ENCODE results near the gene NPS.

Gene NPS, protein sequence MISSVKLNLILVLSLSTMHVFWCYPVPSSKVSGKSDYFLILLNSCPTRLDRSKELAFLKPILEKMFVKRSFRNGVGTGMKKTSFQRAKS

DNA sequence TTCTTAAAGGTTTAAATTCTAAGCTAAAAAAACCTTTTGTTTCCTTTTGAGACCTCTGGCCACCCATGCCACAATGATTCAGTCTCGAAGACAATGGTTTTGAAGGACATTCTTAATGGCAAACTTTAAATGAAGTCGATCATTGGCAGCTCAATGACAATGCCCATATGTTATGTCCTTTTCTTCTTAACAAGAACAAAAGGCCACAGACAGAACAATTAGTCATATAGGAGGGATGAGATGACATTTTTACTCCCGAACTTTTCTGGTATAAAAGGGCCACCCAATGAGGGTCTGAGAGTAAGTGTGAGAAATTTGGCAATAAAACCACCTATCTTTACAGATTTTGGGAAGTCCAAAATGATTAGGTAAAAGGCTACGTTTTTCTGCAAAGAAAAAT, at the start of gene NPS:
Gene NPS, plus strand, starts transcription at position 301 of the 400 bp plus-strand sequence. Its CDS starts 60 bp downstream, at position 361.
- no peak for DNase-seq (ENCODE audit: low spot score)

DNA sequence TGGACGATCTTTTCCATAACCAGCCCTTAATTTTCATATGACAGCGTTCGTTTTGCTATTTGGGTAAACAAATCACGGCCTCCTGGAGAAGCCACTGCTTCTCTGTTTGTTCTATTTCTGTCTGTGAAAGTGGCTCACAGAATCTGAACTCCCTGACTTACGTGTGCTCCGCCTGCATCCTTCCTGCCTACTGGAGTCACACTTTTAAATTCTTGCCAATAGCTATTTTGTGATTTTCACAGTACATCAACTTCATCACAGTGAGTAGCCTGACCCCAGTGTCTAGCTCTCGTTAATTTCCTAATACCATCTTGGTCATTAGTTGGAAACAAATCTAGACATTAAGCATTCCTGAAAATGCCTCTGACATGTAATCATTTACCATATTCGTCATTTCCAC, 49.0 kb upstream of the NPS start:
- DNase-seq (ENCODE audit: low spot score), result no peak

DNA sequence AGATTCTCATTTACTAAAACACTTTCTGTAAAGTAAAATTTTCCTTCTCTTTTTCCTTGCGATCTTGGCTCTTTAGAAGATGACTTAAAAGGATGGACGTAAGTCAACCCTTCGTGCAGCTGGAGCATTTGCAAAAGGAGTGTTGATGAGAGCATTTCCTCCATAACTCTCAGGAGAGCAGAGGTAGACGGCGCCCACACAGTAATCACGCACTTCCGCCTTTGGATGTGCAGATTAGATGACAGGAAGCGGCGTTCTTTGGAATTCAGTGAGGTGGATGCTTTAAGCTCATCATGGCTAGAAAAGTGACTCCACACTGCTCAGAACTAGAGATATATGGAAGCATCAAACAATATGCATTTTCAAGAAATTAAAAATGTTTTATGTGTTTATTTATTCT, 43.0 kb upstream of the NPS start:
- no peak for DNase-seq (ENCODE audit: low spot score)

DNA sequence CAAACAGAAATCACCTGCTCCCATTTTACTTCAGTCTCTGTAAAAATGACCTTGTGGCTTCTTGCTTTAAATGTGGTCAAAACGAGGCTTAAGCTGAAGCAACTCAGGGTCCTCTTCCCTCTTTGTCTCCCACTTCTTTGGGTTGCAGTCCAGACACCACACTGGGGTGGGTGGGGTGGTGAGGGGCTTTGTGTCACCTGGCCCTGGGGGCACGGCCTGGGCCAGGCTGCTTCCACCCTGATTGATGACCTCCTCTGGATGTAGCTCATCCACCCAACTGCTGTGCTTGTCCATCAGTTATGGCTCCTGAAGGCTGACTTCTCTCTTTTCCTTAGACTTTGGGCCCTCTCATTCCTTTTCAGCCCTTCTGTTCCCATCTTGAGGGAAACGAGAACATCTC, 26.8 kb upstream of the NPS start:
- DNase-seq (ENCODE audit: low spot score), result no peak

DNA sequence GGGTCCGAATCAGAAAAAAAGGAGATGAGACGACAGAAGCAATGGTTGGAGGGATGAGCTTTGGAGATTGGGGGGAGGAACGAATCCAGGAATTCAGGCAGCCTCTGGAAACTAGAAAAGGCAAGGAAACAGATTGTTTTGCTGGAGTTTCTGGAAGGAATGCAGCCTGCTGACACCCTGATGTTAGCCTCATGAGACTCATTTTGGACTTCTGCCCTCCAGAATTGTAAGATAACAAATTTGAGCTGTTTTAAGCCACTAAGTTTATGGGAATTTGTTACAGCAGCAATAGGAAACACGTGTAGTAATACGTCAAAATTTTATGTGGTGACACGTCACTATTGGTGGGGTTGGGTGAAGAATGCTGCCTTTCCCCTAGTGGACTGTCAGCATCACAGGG, 25.6 kb upstream of the NPS start:
- no peak for DNase-seq (ENCODE audit: low spot score)

DNA sequence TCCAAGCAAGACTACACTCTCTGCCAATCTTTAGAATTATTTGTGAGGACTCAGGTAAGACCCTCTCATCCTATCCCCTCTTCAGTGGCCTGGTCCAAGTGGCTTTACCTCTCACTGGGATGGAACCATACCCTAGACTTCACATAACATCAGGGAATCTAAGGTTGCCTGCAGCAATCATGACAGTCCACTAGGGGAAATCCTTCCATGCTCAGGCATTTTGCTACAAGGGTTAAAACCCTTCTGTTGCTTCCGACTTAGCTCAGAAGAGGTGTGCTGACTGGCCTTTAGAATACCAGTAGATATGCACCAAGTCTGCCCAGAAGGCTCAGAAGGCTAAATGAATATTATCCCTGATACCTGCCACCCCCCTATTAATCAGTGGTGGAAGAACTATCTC, 24.9 kb upstream of the NPS start:
- peak; percentile 8 for DNase-seq (ENCODE audit: low spot score)

DNA sequence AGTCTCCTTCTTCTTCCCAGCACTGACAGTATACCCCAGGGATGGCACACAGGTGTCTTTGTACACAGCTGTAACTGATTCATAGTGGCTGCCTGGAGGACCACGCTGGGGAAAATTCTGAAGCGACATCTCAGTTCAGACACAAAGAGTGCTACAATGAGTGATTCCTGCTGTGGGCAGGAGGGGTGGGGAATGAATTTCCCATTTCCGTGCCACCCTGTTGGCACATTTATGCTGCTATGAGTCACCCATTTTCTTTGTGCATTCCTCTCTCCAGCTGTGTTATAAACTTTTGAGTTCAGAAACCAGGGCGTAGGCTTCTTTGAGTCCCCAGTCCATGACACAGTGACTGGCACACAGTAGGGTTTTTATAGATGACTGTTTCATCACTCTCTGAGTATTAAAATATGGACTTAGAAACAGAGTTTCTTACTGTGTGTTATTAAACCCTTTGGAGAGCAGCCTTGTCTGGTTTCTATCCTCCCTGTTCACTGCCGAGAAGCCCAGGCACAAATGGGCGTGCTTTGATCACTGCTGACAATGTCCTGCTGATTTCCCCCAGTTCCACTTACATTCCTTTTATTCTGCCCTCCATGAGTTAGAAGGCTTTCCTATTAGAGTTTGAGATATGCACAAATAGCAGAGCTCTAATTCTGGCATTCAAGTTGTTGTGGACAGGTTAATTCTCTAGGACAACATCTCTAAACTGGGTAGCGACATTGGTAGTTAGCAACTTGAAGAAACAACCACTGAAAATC, 24.0 kb upstream of the NPS start:
- no peak for DNase-seq (ENCODE audit: low spot score)

DNA sequence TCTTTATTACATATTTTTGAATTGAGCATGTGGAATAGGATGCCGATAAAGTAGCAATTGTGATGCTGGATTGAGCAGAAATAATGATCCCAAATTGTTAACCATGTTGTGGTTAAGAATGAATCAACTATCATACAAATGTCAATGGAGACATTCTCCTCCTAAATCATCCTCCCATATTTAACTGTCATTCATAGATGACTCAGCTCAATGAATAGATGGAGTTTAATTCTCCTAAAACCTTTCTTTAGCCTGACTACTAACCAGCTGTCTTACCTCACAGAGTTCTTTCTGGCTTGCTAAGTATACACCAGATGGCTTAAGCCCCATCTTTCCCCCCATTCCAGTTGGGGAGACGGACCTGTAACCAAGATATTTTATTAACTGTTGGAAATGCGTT, 23.4 kb upstream of the NPS start:
- DNase-seq (ENCODE audit: low spot score), result no peak

DNA sequence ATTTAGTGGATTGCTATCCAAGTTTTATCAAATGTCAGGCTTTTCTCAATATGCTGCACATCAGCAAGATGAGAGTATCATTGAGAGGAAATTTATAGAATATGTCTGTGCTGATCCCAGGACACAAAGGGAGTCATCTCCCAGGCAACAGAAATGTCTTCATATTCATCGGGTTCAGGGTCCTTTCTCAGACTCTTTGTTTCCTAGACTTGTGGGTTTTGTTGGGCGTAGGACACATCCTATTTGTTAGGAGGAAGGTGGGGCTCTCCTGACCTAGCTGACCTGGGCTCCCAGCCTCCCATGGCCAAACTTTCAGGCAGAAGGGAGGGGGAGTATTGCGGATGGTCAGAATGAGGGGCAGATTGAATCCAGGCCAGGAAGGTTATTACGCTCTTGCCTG, 22.9 kb upstream of the NPS start:
- no peak for DNase-seq (ENCODE audit: low spot score)

DNA sequence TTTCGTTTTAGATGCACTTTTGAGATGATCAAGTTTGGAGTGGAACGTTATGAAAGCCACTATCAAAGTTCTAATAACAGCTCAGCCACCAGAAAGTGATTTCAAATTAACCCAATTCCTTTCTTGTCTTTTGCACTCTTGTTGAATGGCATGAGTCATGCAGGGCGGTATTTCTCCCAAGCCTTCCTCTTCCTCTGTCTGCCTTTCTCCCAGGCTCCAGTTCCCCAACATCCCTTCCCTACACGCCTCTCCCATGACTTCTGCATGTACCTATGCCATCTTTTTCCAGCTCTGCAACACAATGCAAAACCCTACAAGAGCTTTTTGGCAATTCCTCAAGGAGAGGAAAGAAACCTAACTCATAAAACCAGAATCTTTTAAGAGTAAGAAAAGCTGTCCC, 21.8 kb upstream of the NPS start:
- no peak for DNase-seq (ENCODE audit: low spot score)

DNA sequence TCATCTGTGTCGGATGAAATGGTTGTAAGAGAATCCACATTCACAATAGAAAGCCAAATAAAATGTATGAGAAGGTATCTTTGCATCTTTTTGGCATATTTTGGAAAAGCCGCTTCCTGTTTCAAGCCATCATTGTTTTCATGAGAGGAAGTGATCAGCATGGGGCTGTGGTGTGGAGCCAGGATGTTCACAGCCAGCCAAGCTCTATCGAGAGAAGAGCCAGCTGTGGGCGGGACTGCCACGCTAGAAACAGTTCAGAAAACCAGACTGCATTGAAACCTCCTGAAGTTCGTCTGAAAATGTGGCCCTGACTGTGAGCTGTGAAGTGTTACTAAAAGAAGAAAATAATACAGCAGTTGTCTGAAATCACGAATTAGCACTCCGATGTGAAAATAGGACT, 21.2 kb upstream of the NPS start:
- DNase-seq (ENCODE audit: low spot score), result no peak

DNA sequence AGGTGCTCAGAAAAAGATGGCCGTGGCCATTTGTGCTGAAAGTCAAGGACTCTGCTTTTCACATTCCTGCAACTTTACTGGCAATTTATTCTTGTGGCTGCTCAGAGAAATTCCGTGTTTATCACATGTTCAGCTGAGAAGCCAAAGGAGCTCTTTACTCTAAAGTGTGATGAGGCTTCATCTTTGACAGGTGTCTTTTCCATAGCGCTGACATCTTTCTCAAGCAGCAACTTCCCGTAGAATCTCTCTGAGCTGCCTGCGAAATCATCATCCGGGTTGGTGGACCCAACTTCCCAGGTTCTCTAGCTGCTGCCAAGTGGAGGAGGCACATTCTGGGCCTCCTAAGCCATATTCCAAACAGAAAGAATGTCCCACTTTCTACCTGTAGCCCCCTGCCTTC, 16.9 kb upstream of the NPS start:
- no peak for DNase-seq (ENCODE audit: low spot score)

DNA sequence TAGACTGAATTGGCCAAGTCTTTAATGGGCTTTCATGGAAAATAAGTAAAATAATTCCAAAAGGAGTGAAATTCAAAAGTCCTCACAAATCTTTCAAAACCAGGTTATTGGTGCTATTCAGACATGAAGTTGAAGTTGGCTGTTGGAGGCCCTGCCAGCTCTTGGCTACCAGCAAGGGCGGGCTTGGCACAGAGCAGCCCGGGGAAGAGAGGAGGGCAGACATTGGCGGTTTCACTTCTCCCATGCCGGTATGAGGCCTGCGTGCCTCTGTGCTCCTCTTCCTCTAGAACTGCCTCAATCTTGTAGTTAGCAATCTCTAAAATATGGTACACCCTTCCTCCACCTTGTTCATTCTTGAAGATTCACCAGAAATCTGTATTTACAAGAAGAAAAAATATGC, 16.4 kb upstream of the NPS start:
- DNase-seq (ENCODE audit: low spot score), result no peak

DNA sequence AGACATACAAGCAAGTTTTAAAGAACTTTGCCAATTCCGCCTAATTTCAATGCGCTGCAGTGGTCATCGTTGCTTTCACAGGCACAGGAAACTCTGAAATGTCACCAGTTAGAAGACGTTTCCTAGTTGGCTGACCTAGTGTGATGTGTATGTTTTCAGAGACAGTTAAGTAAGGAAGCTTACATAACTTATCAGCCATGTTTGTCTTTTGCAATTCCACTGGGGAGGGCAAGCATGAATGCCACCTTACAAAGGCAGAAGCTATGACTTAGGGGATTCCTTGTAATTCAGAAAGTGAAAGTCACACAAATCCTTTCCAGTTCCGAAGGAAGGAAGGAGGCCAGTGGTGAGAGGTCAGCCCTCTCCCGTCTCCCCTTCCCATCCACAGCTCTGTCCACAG, 15.0 kb upstream of the NPS start:
- no peak for DNase-seq (ENCODE audit: low spot score)

DNA sequence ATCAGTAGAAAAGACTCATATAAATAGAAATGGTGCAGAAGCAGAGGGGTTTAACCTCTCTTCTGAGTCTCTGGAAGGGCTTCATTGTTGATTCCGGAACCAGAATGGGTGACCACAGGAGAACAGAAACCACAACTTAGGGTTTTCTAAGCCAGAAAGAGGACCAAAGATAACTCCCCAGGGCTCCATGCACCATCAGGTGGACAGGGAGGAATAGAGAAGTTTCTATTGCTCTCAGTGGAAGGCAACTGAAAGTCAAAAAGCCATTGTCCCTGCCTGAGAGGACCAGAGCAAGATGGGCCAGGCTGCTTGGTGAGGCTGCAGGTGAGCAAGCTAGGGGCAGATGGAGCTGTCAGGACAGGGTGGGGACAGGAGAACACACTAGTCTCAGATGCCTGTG, 14.6 kb upstream of the NPS start:
- no peak for DNase-seq (ENCODE audit: low spot score)

DNA sequence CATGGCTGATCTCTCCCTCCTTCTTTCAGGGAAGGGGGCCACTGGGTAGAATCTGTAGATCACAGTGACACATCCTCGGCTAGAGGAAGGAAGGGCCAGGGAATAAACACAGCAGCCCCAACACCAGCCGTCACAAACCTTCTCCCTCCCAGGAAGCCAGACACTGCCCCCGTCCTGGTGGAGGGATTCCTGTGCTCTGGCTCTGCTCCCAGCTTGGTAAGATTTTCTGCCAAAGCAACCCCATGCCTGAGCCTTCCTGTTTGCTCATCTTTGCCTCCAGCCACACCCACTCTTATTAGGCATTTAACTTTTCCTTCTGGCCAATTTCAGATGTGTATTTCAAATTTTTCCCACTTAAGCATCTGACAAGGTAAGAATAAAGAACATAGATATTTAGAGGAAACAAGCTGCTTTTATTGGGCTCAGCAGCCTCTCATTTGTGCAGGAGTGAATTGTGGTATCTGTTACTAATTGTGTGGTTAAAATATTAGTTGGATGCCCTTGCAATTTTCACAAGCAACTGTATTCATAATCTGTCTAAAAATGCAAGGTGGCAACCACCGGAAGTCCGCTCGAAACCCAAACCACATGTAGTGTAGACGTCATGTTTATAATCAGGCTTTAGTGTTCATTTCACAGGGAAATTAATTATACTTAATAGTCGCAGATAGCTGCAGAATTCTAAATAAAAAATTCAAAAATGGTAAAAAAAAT, 13.2 kb upstream of the NPS start:
- DNase-seq (ENCODE audit: low spot score), result no peak

DNA sequence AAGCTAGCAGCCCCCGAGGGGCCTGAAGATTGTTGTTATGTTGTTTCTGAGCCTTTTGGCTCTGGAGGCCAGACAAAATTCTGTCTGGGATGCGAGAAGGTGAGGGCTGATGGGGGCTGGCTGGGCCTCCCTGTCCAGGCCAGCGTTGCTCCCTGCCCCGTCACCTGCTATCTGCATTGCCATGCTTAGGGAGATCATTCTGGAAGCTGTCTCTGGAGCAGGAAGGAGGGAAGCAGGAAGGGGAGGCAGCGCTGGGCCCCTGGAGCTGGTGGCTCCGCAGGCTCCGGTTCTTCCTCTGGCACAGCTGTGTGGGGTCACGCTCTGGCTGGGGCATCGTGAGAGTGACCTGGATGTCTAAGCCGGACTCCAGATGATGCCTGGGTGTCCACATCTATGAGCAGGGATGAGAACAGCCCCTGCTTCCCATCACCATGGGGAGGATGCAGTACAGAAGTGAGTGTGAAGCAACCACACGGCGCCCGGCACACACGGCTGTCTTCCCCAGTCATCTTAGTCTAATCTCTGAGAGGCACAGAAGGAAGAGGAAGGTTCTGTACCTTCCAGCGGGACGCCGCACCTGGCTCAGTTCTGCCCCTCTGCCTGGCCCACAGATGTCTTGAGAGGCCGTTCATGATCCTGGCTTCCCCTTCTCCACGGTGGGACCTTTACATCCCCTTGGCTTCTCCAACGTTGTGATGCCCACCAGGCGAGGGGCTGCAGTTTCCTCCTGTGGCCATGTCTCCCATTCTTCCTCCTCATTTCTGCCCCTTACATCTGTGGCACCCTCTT, 11.9 kb upstream of the NPS start:
- DNase-seq (ENCODE audit: low spot score), result no peak

DNA sequence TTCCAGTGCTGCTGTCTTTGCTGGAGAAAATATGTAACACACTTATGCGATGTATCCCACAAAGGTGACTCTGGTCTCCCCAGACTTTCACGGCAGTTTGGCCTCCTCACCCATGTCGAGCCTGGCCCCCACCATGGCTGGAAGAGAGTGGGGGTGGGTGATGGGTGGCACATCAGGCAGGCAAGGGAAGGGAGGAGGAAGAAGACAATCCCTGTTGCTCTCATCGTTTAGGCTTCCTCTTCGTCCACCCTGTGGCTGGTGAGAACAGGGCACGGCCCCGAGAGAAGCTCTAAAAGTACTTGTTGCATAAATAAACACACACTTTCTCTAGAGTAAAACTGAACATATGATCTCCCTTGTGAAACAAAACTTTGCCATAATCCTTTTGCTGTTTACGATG, 11.2 kb upstream of the NPS start:
- no peak for DNase-seq (ENCODE audit: low spot score)

DNA sequence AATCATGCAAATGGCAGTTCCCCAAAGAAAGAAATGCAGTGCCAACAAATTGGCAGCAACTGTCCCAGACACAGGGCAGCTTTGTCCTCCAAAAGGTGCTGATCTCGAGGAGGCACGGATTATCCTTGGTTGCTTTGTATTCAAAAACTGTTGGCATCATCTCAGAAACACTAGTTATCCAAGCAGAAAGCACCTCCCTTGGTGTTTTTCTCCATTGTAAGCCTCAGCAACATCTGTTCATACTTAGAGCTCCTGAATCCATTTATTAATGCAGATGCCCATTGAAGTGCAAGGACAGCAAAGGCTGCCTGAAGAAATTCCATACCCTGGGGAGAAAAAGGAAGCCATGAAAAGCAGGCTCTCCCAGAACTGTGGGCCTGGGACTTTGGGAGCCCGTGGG, 1.1 kb upstream of the NPS start:
- no peak for DNase-seq (ENCODE audit: low spot score)

DNA sequence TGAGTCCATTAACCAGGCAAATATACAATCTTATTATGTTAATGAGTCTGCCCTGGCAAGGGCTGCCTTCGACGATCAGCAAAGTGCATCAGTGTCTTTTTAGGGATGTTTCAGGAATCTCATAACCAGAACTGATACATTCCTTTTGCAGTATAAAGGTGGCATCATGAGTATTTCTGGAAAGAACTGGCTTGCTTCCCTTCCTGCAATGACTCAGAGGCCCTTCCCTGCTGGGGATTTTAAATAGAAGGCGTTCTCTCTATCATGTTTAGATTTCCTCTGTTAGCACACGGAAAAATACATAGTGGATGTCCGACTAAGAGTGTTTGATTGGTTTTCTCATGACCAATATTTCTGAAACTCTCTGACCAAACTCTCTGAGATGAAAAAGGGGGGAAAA, 1.8 kb downstream of the NPS start:
- no peak for DNase-seq (ENCODE audit: low spot score)

DNA sequence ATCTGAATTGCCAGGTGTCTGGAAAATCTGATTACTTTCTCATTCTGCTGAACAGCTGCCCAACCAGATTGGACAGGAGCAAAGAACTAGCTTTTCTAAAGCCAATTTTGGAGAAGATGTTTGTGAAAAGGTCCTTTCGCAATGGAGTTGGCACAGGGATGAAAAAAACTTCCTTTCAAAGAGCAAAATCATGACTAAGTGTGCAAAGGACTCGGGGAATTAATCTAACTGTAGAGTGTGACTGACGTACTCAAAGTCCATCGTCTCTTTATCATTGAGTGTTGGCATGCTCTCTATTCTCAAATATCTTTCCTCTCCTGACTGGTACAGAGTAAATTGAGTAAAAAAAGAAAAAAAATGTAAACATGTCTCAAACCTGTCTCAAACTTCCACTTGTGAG, 3.3 kb downstream of the NPS start:
- DNase-seq (ENCODE audit: low spot score), result no peak

DNA sequence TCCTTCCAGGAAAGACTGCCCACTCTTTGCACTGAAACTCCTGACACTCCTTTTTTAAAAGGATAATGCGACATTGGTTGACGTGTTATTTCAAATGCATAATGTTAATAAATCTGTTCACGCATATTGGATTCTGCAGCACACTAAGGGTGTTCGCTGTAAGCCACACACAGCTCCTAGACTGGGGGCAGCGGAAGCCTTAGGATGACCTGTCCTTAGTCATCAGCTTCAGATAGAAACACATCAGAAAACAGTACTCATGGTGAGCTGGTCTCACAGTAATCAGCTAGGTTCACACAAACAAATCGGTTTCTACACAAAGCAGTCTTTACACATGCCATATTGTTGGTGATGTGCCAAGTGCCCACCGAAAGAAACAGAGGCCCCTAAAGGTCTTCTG, 4.3 kb downstream of the NPS start:
- no peak for DNase-seq (ENCODE audit: low spot score)

DNA sequence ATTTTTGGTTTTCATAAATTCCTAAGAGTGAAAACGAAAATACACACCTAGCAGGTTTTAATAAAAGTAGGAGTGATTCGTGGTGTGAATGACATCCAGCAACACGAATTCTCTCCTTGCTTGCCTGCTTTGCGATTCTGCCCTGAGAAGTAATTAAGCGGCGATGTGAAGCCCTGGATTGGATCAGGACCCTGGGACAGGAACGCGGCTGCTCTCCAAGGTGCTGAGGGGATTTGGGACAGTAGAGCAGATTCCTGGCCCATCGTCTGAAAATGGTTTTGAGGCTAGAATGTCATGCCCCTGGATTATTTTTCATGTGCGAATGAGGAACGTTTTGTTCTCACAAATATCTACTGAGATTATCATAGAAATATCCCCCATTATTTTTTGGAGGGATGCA, 7.8 kb downstream of the NPS start:
- DNase-seq (ENCODE audit: low spot score), result no peak

All from NAMALWA (cell line).